SK-N-MC (cell line): Measurements from ENCODE around the gene MUC7.

Experiments used
- EZH2 ChIP-seq: fragments of 200-600 bp; sonication (generic); IDR thresholded peaks from one replicate; pipeline ENCODE4 v1.6.1; 2017; ENCODE audit warnings: antibody characterized with exemption
- POLR2AphosphoS5 ChIP-seq: IDR thresholded peaks from 2 replicates; pipeline ENCODE4 v1.6.1; 2012; ENCODE audit warnings: mild to moderate bottlenecking, low read depth, low read length, borderline replicate concordance

DNA sequence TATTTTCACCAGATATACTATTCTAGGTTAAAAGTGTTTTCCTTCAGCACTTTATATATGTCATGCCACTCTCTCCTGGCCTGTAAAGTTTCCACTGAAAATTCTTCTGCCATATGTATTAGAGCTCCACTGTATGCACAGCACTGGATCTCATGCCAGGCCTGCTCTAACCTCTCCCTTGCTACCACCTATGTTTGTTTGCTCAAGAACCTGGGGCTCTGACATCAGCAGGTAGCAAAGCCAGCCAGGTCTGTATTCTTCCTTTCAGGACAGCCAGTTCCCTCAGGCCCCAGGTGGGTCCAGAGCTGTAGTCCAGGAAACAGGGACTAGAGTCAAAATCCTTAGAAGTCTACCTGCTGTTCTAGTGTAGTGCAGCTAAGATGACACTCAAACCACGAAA lies 19.1 kb upstream of the MUC7 start:
- TF ChIP-seq POLR2AphosphoS5 = no peak
- no peak for TF ChIP-seq EZH2
